GM12875 (cell line): ENCODE measurements around the gene TPO.

Experiments used
- H3K4me3 ChIP-seq: one replicate; pipeline ENCODE4 v1.5.1; 2011; ENCODE audit warnings: low read depth, low read length, control low read depth
- TF ChIP-seq, protein P1 (sequence below): IDR thresholded peaks from 2 replicates; pipeline ENCODE4 v1.5.1; 2011; ENCODE audit warnings: low read depth, mild to moderate bottlenecking, control low read depth, inconsistent platforms, low read length, moderate library complexity, borderline replicate concordance; ENCODE audit not compliant: insufficient read depth

The TPO gene

DNA sequence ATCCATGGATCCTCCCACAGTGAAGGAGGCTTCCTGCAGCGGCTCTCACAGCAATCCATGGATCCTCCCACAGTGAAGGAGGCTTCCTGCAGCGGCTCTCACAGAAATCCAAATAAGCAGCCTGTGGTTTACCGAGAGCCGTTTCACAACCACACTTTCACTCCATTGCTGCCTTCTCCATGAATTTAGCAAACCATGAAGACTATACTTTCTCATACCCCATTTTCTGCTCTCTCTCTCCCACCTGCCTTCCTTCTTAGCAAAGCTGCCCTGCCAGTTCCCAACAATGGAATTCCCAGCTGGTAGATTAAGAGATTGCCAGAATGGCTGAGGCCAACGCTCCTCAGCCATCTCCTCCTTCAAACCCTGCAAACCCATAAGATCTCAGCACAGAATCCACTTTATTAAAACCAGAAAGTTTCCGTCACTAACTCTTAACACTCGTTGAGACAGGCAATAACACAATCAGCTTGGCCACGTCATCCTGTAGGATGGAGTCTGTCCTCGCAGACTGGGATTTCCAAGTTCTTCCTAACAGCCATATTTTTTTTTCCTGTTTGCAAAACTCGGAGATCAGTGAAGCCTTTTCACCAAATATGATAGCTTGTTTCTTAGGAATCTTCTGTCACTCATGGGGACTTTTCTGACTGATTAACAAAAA lies 168.8 kb downstream of the TPO start:
- TF ChIP-seq, protein P1, sequence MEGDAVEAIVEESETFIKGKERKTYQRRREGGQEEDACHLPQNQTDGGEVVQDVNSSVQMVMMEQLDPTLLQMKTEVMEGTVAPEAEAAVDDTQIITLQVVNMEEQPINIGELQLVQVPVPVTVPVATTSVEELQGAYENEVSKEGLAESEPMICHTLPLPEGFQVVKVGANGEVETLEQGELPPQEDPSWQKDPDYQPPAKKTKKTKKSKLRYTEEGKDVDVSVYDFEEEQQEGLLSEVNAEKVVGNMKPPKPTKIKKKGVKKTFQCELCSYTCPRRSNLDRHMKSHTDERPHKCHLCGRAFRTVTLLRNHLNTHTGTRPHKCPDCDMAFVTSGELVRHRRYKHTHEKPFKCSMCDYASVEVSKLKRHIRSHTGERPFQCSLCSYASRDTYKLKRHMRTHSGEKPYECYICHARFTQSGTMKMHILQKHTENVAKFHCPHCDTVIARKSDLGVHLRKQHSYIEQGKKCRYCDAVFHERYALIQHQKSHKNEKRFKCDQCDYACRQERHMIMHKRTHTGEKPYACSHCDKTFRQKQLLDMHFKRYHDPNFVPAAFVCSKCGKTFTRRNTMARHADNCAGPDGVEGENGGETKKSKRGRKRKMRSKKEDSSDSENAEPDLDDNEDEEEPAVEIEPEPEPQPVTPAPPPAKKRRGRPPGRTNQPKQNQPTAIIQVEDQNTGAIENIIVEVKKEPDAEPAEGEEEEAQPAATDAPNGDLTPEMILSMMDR = no peak
- no peak overlapping the region for H3K4me3 ChIP-seq

DNA sequence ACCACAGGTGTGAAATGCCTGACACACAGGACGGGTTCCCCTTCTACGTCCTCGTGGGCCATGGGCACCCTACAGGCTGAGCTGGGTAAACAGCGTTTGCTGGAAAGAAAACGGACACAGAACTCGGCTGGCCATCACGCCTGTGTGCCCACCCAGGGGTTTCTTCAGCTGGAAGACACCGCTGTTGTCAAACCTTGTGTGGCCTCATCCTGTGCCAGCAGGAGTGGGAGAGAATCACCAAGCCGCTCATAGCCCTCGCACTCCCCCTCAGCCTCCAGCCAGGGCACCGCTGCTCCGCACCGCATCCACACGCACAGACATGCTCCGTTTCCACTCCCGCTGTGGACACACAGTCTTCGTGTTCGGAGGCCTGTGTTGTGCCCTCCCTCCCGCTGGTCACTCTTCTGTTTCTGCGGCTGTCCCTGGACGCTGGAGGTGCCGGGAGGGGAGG lies 169.7 kb downstream of the TPO start:
- H3K4me3 ChIP-seq = no peak overlapping the region
- TF ChIP-seq, protein P1 = no peak

DNA sequence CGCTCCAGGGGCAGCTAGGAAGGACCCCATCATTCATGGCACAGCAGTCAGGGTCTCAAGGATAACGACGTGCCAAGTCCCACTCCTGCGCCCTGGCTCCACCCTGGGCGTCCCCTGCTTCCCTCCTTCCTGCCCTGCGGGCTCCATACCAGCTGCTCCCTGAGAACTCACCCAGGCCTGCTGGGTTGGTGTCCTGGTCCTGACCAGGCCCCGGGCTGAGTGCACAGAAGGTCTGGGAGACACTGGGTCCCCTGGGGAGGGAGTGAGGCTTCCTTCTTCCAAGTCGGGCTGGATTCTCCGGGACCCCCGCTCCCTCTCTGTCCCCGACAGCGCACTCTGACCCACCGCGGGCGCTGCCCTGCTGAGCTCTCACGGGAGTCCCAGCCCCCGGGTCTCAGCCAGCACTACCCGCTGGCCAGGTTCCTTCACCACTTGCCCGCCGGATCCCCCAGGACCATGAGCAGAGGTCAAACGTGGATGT lies 170.8 kb downstream of the TPO start:
- TF ChIP-seq, protein P1 = no peak
- no peak overlapping the region for H3K4me3 ChIP-seq

DNA sequence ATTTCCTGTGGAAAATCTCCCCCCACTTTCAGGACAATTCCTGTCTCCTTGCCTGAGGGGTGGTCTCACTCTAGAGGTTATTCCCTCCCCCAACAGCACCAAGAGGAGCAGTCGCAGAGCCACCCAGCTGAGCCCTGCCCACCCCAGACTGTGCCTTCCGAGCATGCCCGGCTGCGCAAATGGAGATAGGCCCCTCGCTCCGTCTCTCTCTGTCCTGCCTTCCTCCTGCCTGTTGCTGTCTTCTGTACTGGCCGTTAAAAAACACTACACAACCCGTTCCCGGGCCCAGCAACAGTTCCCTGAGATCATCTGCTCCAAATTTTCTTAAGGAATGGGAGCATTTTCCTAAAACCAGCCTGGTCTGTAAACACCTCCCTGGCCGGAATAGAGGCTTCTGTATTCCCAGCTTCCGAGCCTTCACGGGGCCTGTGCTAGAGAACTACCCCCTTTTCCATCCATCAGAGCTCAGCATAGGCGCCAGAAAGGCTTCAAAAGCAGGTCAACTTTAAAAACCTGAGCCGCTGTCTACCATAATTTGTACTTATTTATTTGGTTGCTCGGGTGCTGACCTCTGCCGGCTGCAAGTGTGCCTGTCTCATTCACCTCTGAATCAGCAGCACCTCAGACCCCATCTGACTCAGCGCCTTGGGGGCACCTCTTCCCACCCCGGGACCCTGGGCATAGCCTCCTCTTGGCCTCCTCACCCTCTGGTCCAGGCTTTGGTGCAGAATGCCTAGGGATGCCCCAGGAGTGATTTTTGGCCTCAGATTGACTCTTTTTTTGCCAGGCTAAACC lies 171.6 kb downstream of the TPO start:
- TF ChIP-seq, protein P1 = no peak

GRCh38 chr2:1585635-1586034 lies 172.4 kb downstream of the TPO start:
- H3K4me3 ChIP-seq = no peak overlapping the region

More for the DNA sequence above, 171.6 kb downstream of the TPO start:
- no peak overlapping the region for H3K4me3 ChIP-seq

DNA sequence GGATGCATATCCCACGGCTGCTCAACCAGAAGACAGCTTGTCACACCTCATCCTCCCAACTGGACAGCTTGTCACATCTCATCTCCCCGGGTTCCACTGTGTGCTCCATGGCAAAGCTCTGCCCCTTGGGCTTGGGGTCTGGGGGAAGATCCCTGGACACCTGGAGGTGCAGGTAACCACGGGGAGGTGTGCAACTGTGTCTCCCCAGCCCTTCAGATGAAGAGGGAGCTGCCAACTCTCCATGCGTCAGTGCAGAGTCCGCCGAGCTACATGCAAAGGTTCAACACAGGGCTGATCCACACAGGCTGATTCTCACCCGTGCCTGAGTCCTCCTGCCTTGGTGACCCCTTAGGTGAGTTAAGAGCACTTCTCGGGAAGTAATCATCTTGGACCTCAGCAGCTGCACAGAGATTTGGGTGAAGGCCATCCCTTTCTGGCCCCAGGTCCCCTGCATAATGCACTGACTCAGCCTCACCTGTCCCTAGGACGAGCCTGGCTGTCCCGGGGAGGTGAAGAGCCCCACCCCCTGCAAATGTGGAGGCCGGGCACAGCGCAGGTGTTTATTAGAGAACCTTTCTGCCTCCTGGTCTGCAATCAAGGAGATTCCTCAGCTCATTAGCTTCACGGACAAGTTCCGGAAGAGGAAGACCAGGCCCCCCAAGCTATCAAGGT lies 173.1 kb downstream of the TPO start:
- TF ChIP-seq, protein P1 = no peak
- H3K4me3 ChIP-seq = no peak overlapping the region

More at GRCh38 chr2:1585635-1586034, 172.4 kb downstream of the TPO start:
- TF ChIP-seq, protein P1 = no peak
